Fibroblast of lung (primary cell): ENCODE results near the gene PSMG4. TPM values are rescaled to one million over a fixed set of nuclear protein-coding genes. Genes with fewer than 3 reads are reported as not detected.

ENCODE experiments used
- DNase-seq, 2 donors: peaks; one replicate each; pipeline versions ENCODE4 v3.0.0 to v3.0.0-alpha.2; 2010; ENCODE audit warnings: low read depth in 2 of 2
- H2AFZ ChIP-seq: 2 replicates; pipeline ENCODE4 v1.5.1; 2012; ENCODE audit warnings: low read length, control low read depth, inconsistent platforms
- H3K27ac ChIP-seq: 2 replicates; pipeline ENCODE4 v1.5.1; 2011; ENCODE audit warnings: low read length, control low read depth; ENCODE audit not compliant: insufficient read depth
- H3K27me3 ChIP-seq: 2 replicates; pipeline ENCODE4 v1.5.1; 2011; ENCODE audit warnings: mild to moderate bottlenecking, low read length; ENCODE audit not compliant: control insufficient read depth, insufficient read depth
- H3K36me3 ChIP-seq: 2 replicates; pipeline ENCODE4 v1.5.1; 2011; ENCODE audit warnings: low read length; ENCODE audit not compliant: control insufficient read depth, insufficient read depth
- H3K4me1 ChIP-seq: 2 replicates; pipeline ENCODE4 v1.5.1; 2011; ENCODE audit warnings: low read length; ENCODE audit not compliant: control insufficient read depth, insufficient read depth; ENCODE audit errors: extremely low read depth
- H3K4me2 ChIP-seq: 2 replicates; pipeline ENCODE4 v1.5.1; 2011; ENCODE audit warnings: low read length, control low read depth; ENCODE audit not compliant: insufficient read depth; ENCODE audit errors: extremely low read depth
- H3K4me3 ChIP-seq, 4 experiments: fragments of 200-600 bp in 1 of 4; sonication (generic) in 1 of 4; replicated peaks in 1 of 4; 2 replicates each; pipeline ENCODE4 v1.5.1; 2011 to 2016; ENCODE audit warnings: low read length in 4 of 4, low read depth in 3 of 4, mild to moderate bottlenecking in 3 of 4, control low read depth in 2 of 4, inconsistent platforms in 1 of 4, mixed read lengths in 1 of 4; ENCODE audit not compliant: insufficient read depth in 1 of 4; ENCODE audit errors: control extremely low read depth in 1 of 4
- H3K79me2 ChIP-seq: 2 replicates; pipeline ENCODE4 v1.5.1; 2012; ENCODE audit warnings: mild to moderate bottlenecking, low read length, inconsistent platforms; ENCODE audit not compliant: control insufficient read depth, insufficient read depth
- H3K9ac ChIP-seq: 2 replicates; pipeline ENCODE4 v1.5.1; 2011; ENCODE audit warnings: mild to moderate bottlenecking, low read length, control low read depth; ENCODE audit not compliant: insufficient read depth
- H3K9me3 ChIP-seq: 2 replicates; pipeline ENCODE4 v1.5.1; 2012; ENCODE audit warnings: low read depth, low read length; ENCODE audit not compliant: control insufficient read depth, insufficient read depth
- H4K20me1 ChIP-seq: 2 replicates; pipeline ENCODE4 v1.5.1; 2011; ENCODE audit warnings: low read length; ENCODE audit not compliant: control insufficient read depth, insufficient read depth; ENCODE audit errors: extremely low read depth
- EZH2 ChIP-seq: IDR thresholded peaks from 2 replicates; pipeline ENCODE4 v1.5.1; 2012; ENCODE audit warnings: low read length, control low read depth, mild to moderate bottlenecking; ENCODE audit errors: missing control alignments
- polyA plus RNA-seq, 2 donors: library from polyadenylated mRNA; depleted of rRNA in 1 of 2; stranded (reverse) in 1 of 2; unstranded in 1 of 2; fragments of >200 nt; gene quantifications; 2 replicates each; pipeline ENCODE4 v1.2.1, GENCODE V29; 2011 to 2012; ENCODE audit warnings: missing spikeins in 1 of 2
- total RNA-seq: library from RNA; depleted of rRNA; stranded (reverse); fragments of >200 nt; gene quantifications from 2 replicates; pipeline ENCODE4 v1.2.1, GENCODE V29; 2014
- TF ChIP-seq, protein P1 (sequence below), 2 donors: IDR thresholded peaks in 1 of 2; conservative IDR thresholded peaks in 1 of 2; 1 replicate in 1 of 2; 2 replicates in 1 of 2; pipeline ENCODE4 v1.5.1; 2011 to 2012; ENCODE audit warnings: low read length in 2 of 2, control low read depth in 1 of 2, inconsistent platforms in 1 of 2, low read depth in 1 of 2, mild to moderate bottlenecking in 1 of 2

Gene PSMG4
- total and polyA plus RNA-seq, 2 donors (not counting 1 experiment from before 2014, with no cell fraction given), result 12.5 to 34.2 TPM

DNA sequence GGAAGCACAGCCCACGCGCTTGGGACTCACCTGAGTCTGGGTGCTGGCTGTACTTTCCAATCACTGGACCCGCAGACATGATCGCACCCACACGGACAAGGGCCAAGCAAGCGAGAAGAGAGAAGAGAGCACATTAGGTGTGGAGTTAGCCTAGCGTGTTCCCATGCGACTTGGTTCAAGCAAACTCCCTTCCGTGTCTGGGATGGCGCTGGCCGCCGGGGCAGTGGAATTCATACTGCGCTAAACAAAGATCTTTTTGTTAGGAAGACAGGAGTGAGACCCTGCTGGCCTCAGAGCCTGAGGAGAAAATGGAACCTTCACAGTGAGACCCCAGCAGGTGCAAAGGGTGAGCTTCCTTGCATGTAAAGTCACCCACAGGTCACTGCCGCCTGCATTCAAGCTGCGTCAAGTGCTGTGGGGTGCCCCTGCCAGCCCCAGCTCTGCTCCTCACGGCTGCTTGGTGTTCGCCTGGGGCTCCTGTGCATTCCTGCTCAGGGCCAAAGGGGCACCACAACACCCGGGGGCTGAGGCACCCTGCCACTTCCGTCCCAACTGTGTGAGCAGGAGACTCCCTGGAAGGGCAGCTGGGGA, 26.4 kb downstream of the PSMG4 start:
- no peak overlapping the region for H3K9ac ChIP-seq
- peaks cover 5% of the 10 kb centered on the region for H3K4me1 ChIP-seq
- H3K79me2 ChIP-seq, result no peaks in the 10 kb centered on the region
- H3K4me2 ChIP-seq, result no peak overlapping the region
- TF ChIP-seq, protein P1, sequence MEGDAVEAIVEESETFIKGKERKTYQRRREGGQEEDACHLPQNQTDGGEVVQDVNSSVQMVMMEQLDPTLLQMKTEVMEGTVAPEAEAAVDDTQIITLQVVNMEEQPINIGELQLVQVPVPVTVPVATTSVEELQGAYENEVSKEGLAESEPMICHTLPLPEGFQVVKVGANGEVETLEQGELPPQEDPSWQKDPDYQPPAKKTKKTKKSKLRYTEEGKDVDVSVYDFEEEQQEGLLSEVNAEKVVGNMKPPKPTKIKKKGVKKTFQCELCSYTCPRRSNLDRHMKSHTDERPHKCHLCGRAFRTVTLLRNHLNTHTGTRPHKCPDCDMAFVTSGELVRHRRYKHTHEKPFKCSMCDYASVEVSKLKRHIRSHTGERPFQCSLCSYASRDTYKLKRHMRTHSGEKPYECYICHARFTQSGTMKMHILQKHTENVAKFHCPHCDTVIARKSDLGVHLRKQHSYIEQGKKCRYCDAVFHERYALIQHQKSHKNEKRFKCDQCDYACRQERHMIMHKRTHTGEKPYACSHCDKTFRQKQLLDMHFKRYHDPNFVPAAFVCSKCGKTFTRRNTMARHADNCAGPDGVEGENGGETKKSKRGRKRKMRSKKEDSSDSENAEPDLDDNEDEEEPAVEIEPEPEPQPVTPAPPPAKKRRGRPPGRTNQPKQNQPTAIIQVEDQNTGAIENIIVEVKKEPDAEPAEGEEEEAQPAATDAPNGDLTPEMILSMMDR (conservative IDR thresholded peaks at IDR 0.05 in 1 of 2, IDR thresholded peaks at IDR 0.05 in 1 of 2; ENCODE audit: low read depth in 1 of 2, low read length in 2 of 2), result no peak
- TF ChIP-seq EZH2, result no peak
- no peak overlapping the region for H2AFZ ChIP-seq
- no peaks in the 10 kb centered on the region for H3K27me3 ChIP-seq
- H3K27ac ChIP-seq, result no peak overlapping the region
- H4K20me1 ChIP-seq, result no peaks in the 10 kb centered on the region
- DNase-seq, result no peak
- H3K36me3 ChIP-seq, result no peaks in the 10 kb centered on the region
- H3K4me3 ChIP-seq, result no peak overlapping the region
- H3K9me3 ChIP-seq, result no peaks in the 10 kb centered on the region

DNA sequence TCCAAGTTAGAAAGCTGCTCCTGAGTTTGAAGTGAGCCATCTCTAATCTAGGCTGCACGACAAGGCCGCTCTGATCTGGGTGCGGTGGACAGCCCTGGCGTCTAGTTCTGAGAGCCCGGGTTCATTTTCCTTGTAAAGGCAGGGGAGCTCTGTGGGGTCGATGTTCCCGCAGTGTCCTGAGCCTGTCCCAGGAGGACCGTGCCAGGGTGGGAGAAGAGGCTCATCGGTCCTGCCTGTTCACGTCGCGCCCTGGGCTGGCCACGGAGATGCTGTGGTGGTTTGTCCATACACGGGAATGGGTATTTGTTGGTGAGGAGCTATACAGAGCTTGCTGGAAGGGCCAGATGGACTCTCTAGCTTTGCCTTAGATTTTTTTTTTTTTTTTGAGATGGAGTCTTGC, 27.0 kb downstream of the PSMG4 start:
- no peak overlapping the region for H3K9ac ChIP-seq
- H3K4me3 ChIP-seq, result no peak overlapping the region
- no peak overlapping the region for H2AFZ ChIP-seq
- TF ChIP-seq EZH2, result no peak
- TF ChIP-seq, protein P1 (conservative IDR thresholded peaks at IDR 0.05 in 1 of 2, IDR thresholded peaks at IDR 0.05 in 1 of 2; ENCODE audit: low read depth in 1 of 2, low read length in 2 of 2), result no peak
- no peaks in the 10 kb centered on the region for H3K9me3 ChIP-seq
- H3K4me2 ChIP-seq, result no peak overlapping the region
- no peaks in the 10 kb centered on the region for H3K27me3 ChIP-seq
- H3K4me1 ChIP-seq, result peaks cover 5% of the 10 kb centered on the region
- H3K79me2 ChIP-seq, result no peaks in the 10 kb centered on the region
- H3K27ac ChIP-seq, result no peak overlapping the region
- DNase-seq, result no peak
- H4K20me1 ChIP-seq, result no peaks in the 10 kb centered on the region
- H3K36me3 ChIP-seq, result no peaks in the 10 kb centered on the region

DNA sequence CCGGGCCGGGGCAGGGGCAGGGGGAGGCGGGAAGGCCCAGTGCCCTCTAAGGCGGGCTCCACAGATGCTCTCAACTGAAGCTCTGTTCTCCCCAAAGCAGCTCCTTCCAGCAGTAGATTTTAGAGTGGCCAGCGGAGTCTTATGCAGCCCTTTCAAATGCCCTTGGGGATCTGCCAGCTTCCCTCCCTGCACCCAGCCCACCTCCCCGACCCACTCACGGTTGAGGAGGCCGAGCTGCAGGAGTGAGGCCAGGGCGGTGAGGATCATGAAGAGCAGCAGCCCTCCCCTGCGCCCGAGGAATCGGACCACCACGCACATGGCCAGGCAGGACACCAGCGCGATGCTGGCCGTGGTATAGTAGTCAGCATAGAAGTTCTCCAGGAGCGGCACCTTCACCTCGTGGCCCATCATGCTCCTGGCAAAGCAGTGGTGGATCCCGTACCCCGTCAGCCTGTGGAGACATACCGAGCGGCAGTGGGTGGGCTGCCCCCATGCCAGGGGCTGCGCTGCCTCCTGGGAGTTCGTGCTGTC, 28.0 kb downstream of the PSMG4 start:
- H3K9ac ChIP-seq, result no peak overlapping the region
- no peaks in the 10 kb centered on the region for H3K9me3 ChIP-seq
- no peak overlapping the region for H3K27ac ChIP-seq
- H3K4me2 ChIP-seq, result no peak overlapping the region
- DNase-seq, result no peak
- H4K20me1 ChIP-seq, result no peaks in the 10 kb centered on the region
- peaks cover 3% of the 10 kb centered on the region for H3K4me1 ChIP-seq
- no peaks in the 10 kb centered on the region for H3K79me2 ChIP-seq
- H3K36me3 ChIP-seq, result no peaks in the 10 kb centered on the region
- no peak overlapping the region for H3K4me3 ChIP-seq
- no peak for TF ChIP-seq EZH2
- TF ChIP-seq, protein P1 (conservative IDR thresholded peaks at IDR 0.05 in 1 of 2, IDR thresholded peaks at IDR 0.05 in 1 of 2; ENCODE audit: low read depth in 1 of 2, low read length in 2 of 2), result no peak
- no peaks in the 10 kb centered on the region for H3K27me3 ChIP-seq
- H2AFZ ChIP-seq, result no peak overlapping the region
